H9 (cell line): ENCODE results near the gene TCF20. TPM values are rescaled to one million over a fixed set of nuclear protein-coding genes. Genes with fewer than 3 reads are reported as not detected.

Experiments used
- DNase-seq: peaks from one replicate; pipeline ENCODE4 v3.0.0-alpha.2; 2017
- H2AFZ ChIP-seq: one replicate; pipeline ENCODE4 v1.6.1; 2013; ENCODE audit warnings: mild to moderate bottlenecking, low read length, control low read depth, moderate library complexity
- H2AK5ac ChIP-seq: 2 replicates; pipeline ENCODE4 v1.6.1; 2013; ENCODE audit warnings: low read length, control low read depth, mixed read lengths; ENCODE audit not compliant: insufficient read length
- H2BK120ac ChIP-seq: one replicate; pipeline ENCODE4 v1.6.1; 2013; ENCODE audit warnings: low read depth, mild to moderate bottlenecking, low read length, control low read depth, inconsistent platforms; ENCODE audit not compliant: poor library complexity, severe bottlenecking
- H2BK12ac ChIP-seq: 2 replicates; pipeline ENCODE4 v1.6.1; 2013; ENCODE audit warnings: low read length, control low read depth, mixed read lengths, low read depth; ENCODE audit not compliant: insufficient read length
- H2BK15ac ChIP-seq: 2 replicates; pipeline ENCODE4 v1.6.1; 2013; ENCODE audit warnings: low read depth, low read length, control low read depth
- H2BK20ac ChIP-seq: one replicate; pipeline ENCODE4 v1.6.1; 2013; ENCODE audit warnings: low read depth, mild to moderate bottlenecking, low read length, control low read depth, inconsistent platforms; ENCODE audit not compliant: poor library complexity, severe bottlenecking
- H2BK5ac ChIP-seq: 2 replicates; pipeline ENCODE4 v1.6.1; 2013; ENCODE audit warnings: low read length, control low read depth, mixed read lengths; ENCODE audit not compliant: insufficient read length
- H3K14ac ChIP-seq: 2 replicates; pipeline ENCODE4 v1.6.1; 2013; ENCODE audit warnings: low read length, control low read depth; ENCODE audit not compliant: insufficient read depth
- H3K18ac ChIP-seq: 2 replicates; pipeline ENCODE4 v1.6.1; 2013; ENCODE audit warnings: low read depth, mild to moderate bottlenecking, mixed read lengths, low read length, control low read depth; ENCODE audit not compliant: insufficient read length
- H3K23ac ChIP-seq: 2 replicates; pipeline ENCODE4 v1.6.1; 2013; ENCODE audit warnings: low read length, control low read depth, mixed read lengths, low read depth; ENCODE audit not compliant: insufficient read length
- H3K23me2 ChIP-seq: 2 replicates; pipeline ENCODE4 v1.6.1; 2013; ENCODE audit warnings: low read depth, mild to moderate bottlenecking, mixed read lengths, low read length, control low read depth; ENCODE audit not compliant: insufficient read length, poor library complexity, severe bottlenecking
- H3K27ac ChIP-seq: 2 replicates; pipeline ENCODE4 v1.5.1; 2013; ENCODE audit warnings: low read length, control low read depth, mixed read lengths, low read depth; ENCODE audit not compliant: insufficient read length
- H3K27me3 ChIP-seq: 2 replicates; pipeline ENCODE4 v1.6.1; 2013; ENCODE audit warnings: low read length, control low read depth, inconsistent platforms; ENCODE audit not compliant: insufficient read depth
- H3K4ac ChIP-seq: 2 replicates; pipeline ENCODE4 v1.6.1; 2013; ENCODE audit warnings: low read depth, mild to moderate bottlenecking, control low read depth, inconsistent platforms, low read length, moderate library complexity
- H3K4me1 ChIP-seq: 2 replicates; pipeline ENCODE4 v1.6.1; 2013; ENCODE audit warnings: low read length, control low read depth, inconsistent platforms; ENCODE audit not compliant: insufficient read depth
- H3K4me2 ChIP-seq: 2 replicates; pipeline ENCODE4 v1.6.1; 2013; ENCODE audit warnings: low read length, control low read depth, mixed read lengths; ENCODE audit not compliant: insufficient read length, insufficient read depth
- H3K56ac ChIP-seq: 2 replicates; pipeline ENCODE4 v1.6.1; 2013; ENCODE audit warnings: low read depth, mild to moderate bottlenecking, mixed read lengths, low read length, control low read depth; ENCODE audit not compliant: insufficient read length
- H3K79me1 ChIP-seq: 2 replicates; pipeline ENCODE4 v1.6.1; 2013; ENCODE audit warnings: low read depth, mild to moderate bottlenecking, moderate library complexity, low read length, control low read depth, inconsistent platforms; ENCODE audit not compliant: insufficient read depth, poor library complexity, severe bottlenecking
- H3K79me2 ChIP-seq: 2 replicates; pipeline ENCODE4 v1.6.1; 2013; ENCODE audit warnings: low read length, control low read depth, inconsistent platforms; ENCODE audit not compliant: insufficient read depth
- H3K9ac ChIP-seq: 2 replicates; pipeline ENCODE4 v1.6.1; 2013; ENCODE audit warnings: low read length, control low read depth, mixed read lengths; ENCODE audit not compliant: insufficient read length; ENCODE audit errors: extremely low read depth
- H3K9me3 ChIP-seq: one replicate; pipeline ENCODE4 v1.6.1; 2013; ENCODE audit warnings: low read depth, low read length, inconsistent platforms; ENCODE audit not compliant: control insufficient read depth
- H3T11ph ChIP-seq: one replicate; pipeline ENCODE4 v1.6.1; 2013; ENCODE audit warnings: mild to moderate bottlenecking, low read length, control low read depth, inconsistent platforms
- H4K20me1 ChIP-seq: one replicate; pipeline ENCODE4 v1.6.1; 2013; ENCODE audit not compliant: control insufficient read depth, insufficient read length, insufficient read depth
- H4K5ac ChIP-seq: 2 replicates; pipeline ENCODE4 v1.6.1; 2013; ENCODE audit warnings: low read depth, mild to moderate bottlenecking, mixed read lengths, low read length, control low read depth; ENCODE audit not compliant: insufficient read length
- H4K8ac ChIP-seq: replicated peaks from 2 replicates; pipeline ENCODE4 v1.6.1; 2013; ENCODE audit warnings: low read length, control low read depth, mixed read lengths, low read depth; ENCODE audit not compliant: insufficient read length
- H4K91ac ChIP-seq: 2 replicates; pipeline ENCODE4 v1.6.1; 2013; ENCODE audit warnings: low read depth, mild to moderate bottlenecking, moderate library complexity, mixed read lengths, low read length, control low read depth; ENCODE audit not compliant: insufficient read length
- H3K27ac Mint-ChIP-seq, 3 experiments: 2 replicates in 2 of 3; 3 replicates in 1 of 3; pipeline ENCODE4 v1.8.0; 2020 to 2021; ENCODE audit warnings: mixed read lengths in 3 of 3, mild to moderate bottlenecking in 1 of 3, moderate library complexity in 1 of 3
- H3K27me3 Mint-ChIP-seq: 2 replicates; pipeline ENCODE4 v1.8.0; 2021; ENCODE audit warnings: low read depth, mild to moderate bottlenecking, moderate library complexity, mixed read lengths
- H3K36me3 Mint-ChIP-seq, 3 experiments: 2 replicates in 2 of 3; 3 replicates in 1 of 3; pipeline ENCODE4 v1.8.0; 2020 to 2021; ENCODE audit warnings: low read depth in 3 of 3, mixed read lengths in 3 of 3; ENCODE audit not compliant: insufficient read depth in 1 of 3
- H3K4me1 Mint-ChIP-seq, 2 experiments: 2 replicates each; pipeline ENCODE4 v1.8.0; 2020; ENCODE audit warnings: mixed read lengths in 2 of 2
- H3K4me3 Mint-ChIP-seq, 2 experiments: 2 replicates in 1 of 2; 3 replicates in 1 of 2; pipeline ENCODE4 v1.8.0; 2020 to 2021; ENCODE audit warnings: mild to moderate bottlenecking in 2 of 2, mixed read lengths in 2 of 2, moderate library complexity in 1 of 2
- H3K9me3 Mint-ChIP-seq, 2 experiments: 2 replicates in 1 of 2; 3 replicates in 1 of 2; pipeline ENCODE4 v1.8.0; 2020; ENCODE audit warnings: mild to moderate bottlenecking in 2 of 2, mixed read lengths in 2 of 2, moderate library complexity in 1 of 2
- WGBS: extraction: QIAGEN DNeasy Blood & Tissue Kit; methylation state at CpG from one replicate; pipeline ENCODE4 v1.1.7; 2013; ENCODE audit warnings: missing lambda C conversion rate, low lambda C conversion rate, mixed read lengths; ENCODE audit not compliant: insufficient read length; ENCODE audit errors: extremely low coverage; 5-methylcytosine and 5-hydroxymethylcytosine counted together
- total RNA-seq: library from RNA; stranded (reverse); gene quantifications from 2 replicates; pipeline ENCODE4 v1.2.1, GENCODE V29; 2021
- TF ChIP-seq, protein P1 (sequence below): fragments of 200-600 bp; sonication (generic); conservative IDR thresholded peaks from 3 replicates; pipeline ENCODE4 v1.8.0; 2021; ENCODE audit warnings: antibody characterized with exemption, mild to moderate bottlenecking

Gene TCF20
- total RNA-seq, 1 experiment from 2014 or later = 75.6 TPM

- Histone ChIP-seq H3K23me2 (no peaks in the 10 kb centered on the region), H2BK12ac (no peak overlapping the region), H4K5ac (no peak overlapping the region), H3K27me3 (peaks cover 3% of the 10 kb centered on the region; the same call in 1 of the 2 replicates), H2BK120ac (no peak overlapping the region), H2BK5ac (no peak overlapping the region), H2BK20ac (no peak overlapping the region), H3K9me3 (no peaks in the 10 kb centered on the region), H3K9ac (no peak overlapping the region), H3K4me2 (no peak overlapping the region), H3K56ac (no peak overlapping the region), H2AK5ac (no peak overlapping the region), H2BK15ac (no peak overlapping the region), H4K8ac (no peak overlapping the region), H4K20me1 (no peaks in the 10 kb centered on the region), H3K4ac (no peak overlapping the region), H2AFZ (no peak overlapping the region), H3K23ac (no peak overlapping the region), H3K18ac (no peak overlapping the region), H3K79me2 (peaks cover 38% of the 10 kb centered on the region; the same call in 1 of the 2 replicates), H4K91ac (no peak overlapping the region), H3K4me1 (peaks cover 5% of the 10 kb centered on the region; the same call in 1 of the 2 replicates), H3K27ac (no peak overlapping the region), H3T11ph (no peak overlapping the region), H3K14ac (no peak overlapping the region), H3K79me1 (peaks cover 24% of the 10 kb centered on the region)
- no peak for DNase-seq
- no CpG with 5 or more reads among the region's 4 CpGs for WGBS
- peaks cover 28% of the 10 kb centered on the region for H3K27me3 Mint-ChIP-seq
- H3K4me1 Mint-ChIP-seq = peaks cover 30 to 34% of the 10 kb centered on the region in 2 experiments
- peaks cover 0 to 5% (median 4%) of the 10 kb centered on the region in 3 experiments; a peak in 5 of 7 replicates for H3K36me3 Mint-ChIP-seq
- TF ChIP-seq, protein P1, sequence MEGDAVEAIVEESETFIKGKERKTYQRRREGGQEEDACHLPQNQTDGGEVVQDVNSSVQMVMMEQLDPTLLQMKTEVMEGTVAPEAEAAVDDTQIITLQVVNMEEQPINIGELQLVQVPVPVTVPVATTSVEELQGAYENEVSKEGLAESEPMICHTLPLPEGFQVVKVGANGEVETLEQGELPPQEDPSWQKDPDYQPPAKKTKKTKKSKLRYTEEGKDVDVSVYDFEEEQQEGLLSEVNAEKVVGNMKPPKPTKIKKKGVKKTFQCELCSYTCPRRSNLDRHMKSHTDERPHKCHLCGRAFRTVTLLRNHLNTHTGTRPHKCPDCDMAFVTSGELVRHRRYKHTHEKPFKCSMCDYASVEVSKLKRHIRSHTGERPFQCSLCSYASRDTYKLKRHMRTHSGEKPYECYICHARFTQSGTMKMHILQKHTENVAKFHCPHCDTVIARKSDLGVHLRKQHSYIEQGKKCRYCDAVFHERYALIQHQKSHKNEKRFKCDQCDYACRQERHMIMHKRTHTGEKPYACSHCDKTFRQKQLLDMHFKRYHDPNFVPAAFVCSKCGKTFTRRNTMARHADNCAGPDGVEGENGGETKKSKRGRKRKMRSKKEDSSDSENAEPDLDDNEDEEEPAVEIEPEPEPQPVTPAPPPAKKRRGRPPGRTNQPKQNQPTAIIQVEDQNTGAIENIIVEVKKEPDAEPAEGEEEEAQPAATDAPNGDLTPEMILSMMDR = no peak
- no peak overlapping the region for H3K4me3 Mint-ChIP-seq
- no peak overlapping the region for H3K27ac Mint-ChIP-seq
- no peaks in the 10 kb centered on the region for H3K9me3 Mint-ChIP-seq
Measured at GRCh38 chr22:42262964-42263363, 7.5 kb downstream of the TCF20 start.
